Epithelial cell of proximal tubule (primary cell): Measurements from ENCODE around the gene PRPF8. TPM values are rescaled to one million over a fixed set of nuclear protein-coding genes. Genes with fewer than 3 reads are reported as not detected.

Source experiments
- DNase-seq: peaks from one replicate; pipeline ENCODE4 v3.0.0-alpha.2; 2011; ENCODE audit warnings: low read depth
- H3K4me3 ChIP-seq: 2 replicates; pipeline ENCODE4 v1.5.1; 2011; ENCODE audit warnings: low read depth, mild to moderate bottlenecking, low read length
- CTCF ChIP-seq: conservative IDR thresholded peaks from 2 replicates; pipeline ENCODE4 v1.5.1; 2012; ENCODE audit warnings: low read depth, mild to moderate bottlenecking, low read length
- total RNA-seq: library from RNA; depleted of rRNA; stranded (reverse); fragments of >200 nt; gene quantifications from 2 replicates; pipeline ENCODE4 v1.2.3, GENCODE V29; 2015

PRPF8 gene
- total RNA-seq, 1 donor from 2014 or later: 119 TPM

- no peak overlapping the region for H3K4me3 ChIP-seq
- no peak for TF ChIP-seq CTCF
- DNase-seq: no peak
Measured at GRCh38 chr17:1729966-1730325, 45.3 kb upstream of the PRPF8 start.

GRCh38 chr17:1727876-1728630 lies 43.4 kb upstream of the PRPF8 start:
- no peak overlapping the region for H3K4me3 ChIP-seq
- DNase-seq: no peak
- no peak for TF ChIP-seq CTCF

GRCh38 chr17:1727258-1727789 lies 42.7 kb upstream of the PRPF8 start:
- DNase-seq: no peak
- H3K4me3 ChIP-seq: no peak overlapping the region
- no peak for TF ChIP-seq CTCF

GRCh38 chr17:1726626-1727257 lies 42.1 kb upstream of the PRPF8 start:
- no peak for TF ChIP-seq CTCF
- H3K4me3 ChIP-seq: no peak overlapping the region
- DNase-seq: no peak

- DNase-seq: no peak
- H3K4me3 ChIP-seq: peak overlapping the region; percentile 80
- no peak for TF ChIP-seq CTCF
Measured at GRCh38 chr17:1725642-1726511, 41.2 kb upstream of the PRPF8 start.

GRCh38 chr17:1724869-1725641 lies 40.4 kb upstream of the PRPF8 start:
- TF ChIP-seq CTCF: no peak
- H3K4me3 ChIP-seq: peak overlapping the region; percentile 80
- DNase-seq: no peak
